Mucosa of gallbladder (tissue), 1 donor: ENCODE measurements around the gene OR1J2. TPM values are rescaled to one million over a fixed set of nuclear protein-coding genes. Genes with fewer than 3 reads are reported as not detected.
"Not testable (repeated sequence)": the region's sequence is repeated elsewhere in the genome, so short reads cannot be mapped to it uniquely, and the experiment has no call there.

Experiments
- DNase-seq: peaks from one replicate; pipeline ENCODE4 v3.0.0-alpha.2; 2020; ENCODE audit warnings: low spot score
- total RNA-seq: library from RNA; stranded (reverse); gene quantifications from one replicate; pipeline ENCODE4 v1.2.1, GENCODE V29; 2021
- donor health status: DM: no; HTN: no; CAD: no.

OR1J2 gene, protein sequence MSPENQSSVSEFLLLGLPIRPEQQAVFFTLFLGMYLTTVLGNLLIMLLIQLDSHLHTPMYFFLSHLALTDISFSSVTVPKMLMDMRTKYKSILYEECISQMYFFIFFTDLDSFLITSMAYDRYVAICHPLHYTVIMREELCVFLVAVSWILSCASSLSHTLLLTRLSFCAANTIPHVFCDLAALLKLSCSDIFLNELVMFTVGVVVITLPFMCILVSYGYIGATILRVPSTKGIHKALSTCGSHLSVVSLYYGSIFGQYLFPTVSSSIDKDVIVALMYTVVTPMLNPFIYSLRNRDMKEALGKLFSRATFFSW
- not detected for total RNA-seq

DNA sequence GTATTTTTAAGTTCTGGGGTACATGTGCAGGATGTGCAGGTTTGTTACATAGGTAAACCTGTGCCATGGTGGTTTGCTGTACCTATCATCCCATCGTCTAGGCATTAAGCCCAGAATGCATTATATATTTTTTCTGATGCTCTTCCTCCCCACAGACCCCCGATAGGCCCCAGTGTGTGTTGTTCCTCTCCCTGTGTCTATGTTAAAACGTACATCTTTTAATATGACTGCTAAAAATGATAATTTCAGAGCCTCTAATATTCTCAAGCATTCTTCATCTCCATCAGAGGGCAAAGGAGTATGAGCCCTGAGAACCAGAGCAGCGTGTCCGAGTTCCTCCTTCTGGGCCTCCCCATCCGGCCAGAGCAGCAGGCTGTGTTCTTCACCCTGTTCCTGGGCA is at the start of gene OR1J2:
Gene OR1J2 (plus strand): TSS at position 301 of the 400 bp plus-strand sequence. CDS start 0 bp downstream, at position 301.
- no peak for DNase-seq

DNA sequence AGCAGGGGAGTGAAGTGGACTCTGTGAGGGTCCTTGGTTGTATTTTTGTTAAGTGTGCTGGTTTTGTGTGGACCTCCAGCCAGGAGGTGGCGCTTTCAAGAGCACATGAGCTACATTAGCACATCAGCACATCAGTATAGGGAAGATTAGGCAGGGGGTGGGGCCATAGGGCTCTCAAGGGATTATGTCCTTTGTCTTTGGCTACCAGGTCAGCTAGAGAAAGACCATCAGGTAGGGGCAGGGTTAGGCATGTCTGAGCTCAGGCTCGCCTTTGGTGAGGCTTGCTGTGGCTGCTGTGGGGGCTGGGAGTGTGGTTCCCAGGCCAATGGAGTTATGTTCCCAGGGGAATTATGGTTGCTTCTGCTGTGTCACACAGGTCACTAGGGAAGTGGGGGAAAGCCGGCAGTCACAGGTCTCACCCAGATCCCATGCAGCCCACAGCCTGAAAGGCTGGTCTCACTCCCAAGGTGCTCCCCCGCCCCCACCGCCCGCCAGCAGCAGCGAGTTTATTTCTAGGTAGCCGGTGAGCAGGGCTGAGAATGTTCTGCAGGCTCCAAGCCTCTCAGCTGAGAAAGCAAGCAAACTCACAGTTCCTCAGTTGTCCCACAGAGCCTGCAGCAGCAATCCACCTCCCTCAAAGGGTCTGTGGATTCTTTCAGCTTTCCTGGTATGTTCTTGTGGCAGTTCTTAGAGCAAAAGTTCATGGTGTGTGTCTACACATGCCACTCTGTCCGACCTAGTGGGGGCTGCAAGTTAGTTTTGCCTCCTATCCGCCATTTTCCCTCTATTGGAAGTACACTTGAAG is 46.6 kb upstream of the OR1J2 start:
- no peak for DNase-seq

DNA sequence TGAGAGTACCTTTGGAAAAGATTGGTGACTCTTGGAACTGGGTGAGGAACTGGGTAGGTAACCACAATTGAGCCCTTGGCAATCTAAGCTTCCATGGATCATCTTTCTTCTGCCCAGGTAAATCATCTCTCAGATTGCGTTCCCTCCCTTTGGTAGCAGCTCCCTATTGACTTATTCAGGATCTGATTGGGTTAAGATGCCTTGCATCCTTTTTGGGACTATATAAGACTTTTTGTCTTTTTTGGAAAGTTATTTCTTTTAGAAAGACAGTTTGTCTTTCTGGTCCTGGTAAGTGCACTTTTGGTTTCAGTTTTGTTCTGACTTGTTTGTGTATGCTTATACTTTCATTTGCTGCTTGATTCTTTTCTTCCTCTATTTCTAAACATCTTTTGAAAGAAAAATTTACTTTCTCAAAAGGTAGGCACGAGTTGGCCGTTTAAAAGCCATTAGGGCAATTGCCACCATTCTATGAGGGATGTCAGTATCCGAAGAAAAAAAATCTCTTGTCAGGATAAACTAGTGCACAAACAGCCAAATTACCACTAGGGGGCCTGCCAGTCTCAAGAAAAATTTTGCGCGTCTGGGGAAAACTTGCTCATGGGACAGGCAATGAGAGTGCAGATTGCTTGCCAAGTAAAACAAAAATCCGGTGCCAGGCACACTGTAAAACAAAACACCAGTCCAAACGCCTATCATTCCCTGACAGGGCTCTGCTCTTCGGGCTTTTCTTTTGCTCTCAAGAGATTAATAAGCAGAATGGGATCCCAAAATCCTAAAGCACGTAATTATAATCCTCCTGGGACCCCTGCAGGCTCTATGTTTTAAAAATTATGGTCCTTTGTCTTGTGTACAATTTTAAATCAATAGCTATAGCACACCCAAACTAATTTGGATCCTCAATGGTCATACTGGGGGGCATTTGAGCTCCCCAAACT is 45.7 kb upstream of the OR1J2 start:
- peak; percentile 83 for DNase-seq

DNA sequence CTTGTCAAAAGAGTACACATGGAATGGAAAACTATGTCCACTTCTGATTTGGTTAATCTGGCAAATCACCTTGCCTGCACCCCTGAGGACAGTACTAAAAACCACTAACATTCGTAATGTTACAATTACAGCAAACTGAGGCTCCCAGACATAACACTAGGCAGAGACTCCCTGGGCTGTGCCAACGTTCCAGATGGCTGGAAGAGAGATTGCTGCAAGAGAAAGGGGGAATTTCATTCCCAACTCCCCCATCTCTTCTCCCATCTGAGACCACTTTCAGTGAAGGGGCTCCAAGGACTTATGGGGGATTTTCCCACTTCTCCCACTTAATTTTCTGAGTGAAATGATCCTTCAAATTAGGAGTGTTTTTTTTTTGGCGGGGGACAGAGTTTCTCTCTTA is 44.1 kb upstream of the OR1J2 start:
- DNase-seq: no peak

- DNase-seq: no peak
Observed at GRCh38 chr9:122468735-122469134, 41.9 kb upstream of the OR1J2 start.

DNA sequence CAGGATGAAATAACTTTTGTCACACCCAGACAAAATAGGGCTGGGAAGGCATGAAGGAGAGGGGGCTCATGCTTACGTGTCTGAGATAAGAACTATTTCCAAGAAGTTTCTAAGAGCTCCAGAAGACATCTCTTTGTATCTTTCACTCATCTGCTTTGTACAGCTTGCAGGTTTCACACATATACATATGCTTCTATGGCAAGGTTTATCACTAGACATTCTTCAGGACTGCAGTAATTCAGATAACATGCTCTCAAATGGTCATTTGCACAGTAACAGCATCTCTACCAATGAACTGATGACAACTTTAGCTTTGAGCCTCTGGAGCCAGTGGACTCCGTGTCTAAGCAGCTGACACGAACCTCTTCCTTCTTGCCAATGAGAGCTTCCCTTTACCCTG is 36.0 kb upstream of the OR1J2 start:
- DNase-seq: no peak

DNA sequence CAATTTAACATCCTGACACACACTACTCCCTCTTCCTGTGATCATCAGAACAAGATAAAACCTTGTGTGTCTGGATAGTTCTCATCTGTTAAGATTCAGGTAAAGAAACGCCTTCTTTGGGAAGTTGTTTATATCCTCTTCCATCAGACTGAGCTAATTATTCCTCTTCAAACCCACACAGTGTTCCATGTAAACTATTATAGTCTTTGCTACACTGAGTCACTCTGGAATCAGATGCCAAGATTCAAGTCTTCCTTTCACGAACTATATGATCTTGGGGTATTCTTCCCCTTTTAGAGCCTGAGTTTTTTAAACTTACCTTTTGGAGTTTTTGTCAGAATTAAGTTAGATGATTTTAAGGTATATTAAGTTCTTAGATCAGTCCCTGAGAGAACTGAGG is 34.9 kb upstream of the OR1J2 start:
- DNase-seq: no peak

DNA sequence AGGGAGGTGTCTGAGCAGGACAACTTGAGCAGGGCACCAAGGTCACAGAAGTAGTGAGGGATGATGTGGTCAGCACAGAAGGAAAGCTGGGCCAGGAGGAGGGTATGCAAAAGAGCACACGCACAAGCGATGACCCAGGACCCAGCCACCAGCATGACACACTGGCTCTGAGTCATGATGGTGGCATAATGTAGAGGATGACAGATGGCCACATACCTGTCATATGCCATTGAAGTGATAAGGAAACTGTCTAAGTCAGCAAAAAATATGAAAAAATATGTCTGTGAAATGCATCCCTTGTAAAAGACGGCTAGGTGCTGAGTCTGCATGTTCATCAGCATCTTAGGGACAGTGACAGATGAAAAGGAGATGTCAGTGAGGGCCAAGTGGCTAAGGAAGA is 33.3 kb upstream of the OR1J2 start:
- DNase-seq: no peak

DNA sequence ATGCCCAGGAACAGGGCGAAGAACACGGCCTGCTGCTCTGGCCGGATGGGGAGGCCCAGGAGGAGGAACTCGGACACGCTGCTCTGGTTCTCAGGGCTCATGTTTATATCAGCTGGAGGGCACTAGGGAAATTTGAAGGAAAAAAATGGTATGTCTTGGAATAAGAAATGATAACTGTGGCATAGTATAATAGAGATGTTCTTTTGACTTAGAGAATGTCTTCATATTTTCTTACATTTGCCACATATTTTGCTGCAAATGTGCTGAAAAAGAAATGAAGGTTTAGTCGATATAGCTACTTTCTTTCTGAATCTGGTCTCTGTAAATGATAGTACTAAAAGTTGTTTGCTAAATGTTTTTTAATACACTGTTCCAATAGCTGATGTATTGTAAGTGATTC is 32.8 kb upstream of the OR1J2 start, which contains the start of gene OR1J1:
Gene OR1J1 (minus strand): TSS at position 101 of the 400 bp plus-strand sequence. CDS start 0 bp downstream, at position 101.
- no peak for DNase-seq

DNA sequence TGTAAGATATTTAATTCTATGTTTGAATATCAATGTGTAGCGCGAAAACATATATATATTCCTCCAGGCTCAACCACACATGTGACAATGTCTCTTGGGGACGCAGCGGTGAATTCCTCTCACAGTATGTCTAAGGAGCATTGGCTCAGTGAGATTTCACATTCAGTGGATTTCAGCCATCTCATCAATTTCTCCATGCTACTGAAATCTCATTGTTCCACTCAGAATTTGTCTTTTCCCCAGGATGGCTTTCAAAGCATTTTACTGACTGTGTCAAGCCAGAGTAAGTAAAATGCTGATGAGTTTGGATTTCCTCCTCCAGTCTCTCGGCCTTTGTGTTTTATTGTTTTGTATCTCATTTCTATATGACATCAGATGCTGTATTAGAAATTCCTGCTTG is 31.5 kb upstream of the OR1J2 start:
- DNase-seq: no peak

- DNase-seq: peak; percentile 14
Observed at GRCh38 chr9:122498883-122499288, 11.7 kb upstream of the OR1J2 start.

- DNase-seq: no peak
Observed at GRCh38 chr9:122506964-122507363, 3.6 kb upstream of the OR1J2 start.

DNA sequence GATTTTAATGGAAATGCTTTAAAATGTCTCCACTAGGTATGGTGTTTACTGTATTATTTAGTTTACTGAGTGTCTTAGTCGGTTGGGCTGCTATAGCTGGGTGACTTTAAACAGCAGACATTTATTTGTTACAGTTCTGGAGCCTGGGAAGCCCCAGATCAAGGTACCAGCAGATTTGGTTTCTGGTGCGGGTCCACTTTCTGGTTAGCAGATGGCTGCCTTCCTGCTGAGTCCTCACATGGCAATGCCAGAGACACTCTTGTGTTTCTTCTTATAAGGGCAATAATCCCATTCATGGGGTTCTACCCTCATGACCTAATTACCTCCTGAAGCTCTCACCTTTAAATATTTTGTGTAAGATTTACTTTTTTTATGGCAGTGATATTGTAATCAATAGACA is 7.6 kb downstream of the OR1J2 start:
- no peak for DNase-seq

DNA sequence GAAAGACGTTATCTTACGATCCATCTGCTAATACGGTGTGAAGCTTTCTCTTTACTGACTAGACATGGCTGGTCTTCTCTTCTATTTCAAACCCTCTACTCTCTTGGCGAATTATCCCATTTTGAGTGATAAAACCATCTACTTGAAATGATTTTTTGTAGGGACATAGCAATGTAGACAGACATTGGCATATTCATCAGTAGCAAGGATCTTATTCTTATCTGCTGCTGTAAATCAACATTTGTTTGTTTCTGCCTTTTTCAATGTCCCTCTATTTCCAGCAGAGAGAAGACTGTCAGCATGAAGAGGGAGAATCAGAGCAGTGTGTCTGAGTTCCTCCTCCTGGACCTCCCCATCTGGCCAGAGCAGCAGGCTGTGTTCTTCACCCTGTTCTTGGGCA is 8.2 kb downstream of the OR1J2 start, which contains the start of gene OR1J4:
Gene OR1J4 (plus strand): TSS at position 301 of the 400 bp plus-strand sequence. CDS start 0 bp downstream, at position 301.
- no peak for DNase-seq

- DNase-seq: no peak
Observed at GRCh38 chr9:122519376-122519775, 8.8 kb downstream of the OR1J2 start.

DNA sequence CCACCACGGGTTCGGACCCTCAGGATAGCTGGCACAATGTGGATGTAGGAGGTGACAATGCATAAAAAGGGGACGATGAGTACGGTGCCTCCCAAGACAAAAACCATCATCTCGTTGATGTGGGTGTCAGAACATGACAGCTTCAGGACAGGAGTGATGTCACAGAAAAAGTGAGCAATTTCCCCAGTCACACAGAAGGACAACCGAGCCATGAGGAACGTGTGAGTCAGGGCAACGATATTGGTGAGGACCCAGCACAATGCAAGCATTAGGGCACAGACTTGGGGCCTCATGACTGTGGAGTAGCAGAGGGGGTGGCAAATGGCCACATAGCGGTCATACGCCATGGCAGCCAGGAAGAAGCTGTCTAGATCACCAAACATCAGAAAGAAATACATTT is 16.0 kb downstream of the OR1J2 start:
- no peak for DNase-seq

- DNase-seq: no peak
Observed at GRCh38 chr9:122527193-122527592, 16.6 kb downstream of the OR1J2 start, which contains the start of gene OR1N1. TSS of gene OR1N1 (minus strand) at chr9:122527293. CDS start at chr9:122527293, 0 bp downstream.

DNA sequence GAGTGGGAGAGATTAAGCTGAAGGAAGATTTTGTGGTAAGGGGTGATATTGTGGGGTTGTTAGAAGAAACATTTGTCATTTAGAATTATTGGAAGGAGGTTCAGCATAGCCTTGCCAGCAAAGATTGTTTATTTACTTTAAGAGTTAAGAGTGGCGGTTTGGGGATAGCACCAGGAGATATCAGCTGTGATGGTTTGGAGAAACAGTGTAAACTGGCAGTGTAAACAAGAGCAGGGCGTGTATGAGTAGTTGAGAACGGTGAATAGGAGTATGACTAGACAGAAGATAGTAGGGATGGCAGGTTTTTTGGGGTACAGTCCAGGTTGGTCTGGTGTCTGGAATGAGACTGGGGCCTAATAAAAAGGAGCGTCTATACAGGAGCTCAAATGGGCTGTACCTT is 20.6 kb downstream of the OR1J2 start:
- not testable (repeated sequence) for DNase-seq

- no peak for DNase-seq
Observed at GRCh38 chr9:122536134-122536533, 25.5 kb downstream of the OR1J2 start.

- DNase-seq: not testable (repeated sequence)
Observed at GRCh38 chr9:122537066-122537465, 26.5 kb downstream of the OR1J2 start.

DNA sequence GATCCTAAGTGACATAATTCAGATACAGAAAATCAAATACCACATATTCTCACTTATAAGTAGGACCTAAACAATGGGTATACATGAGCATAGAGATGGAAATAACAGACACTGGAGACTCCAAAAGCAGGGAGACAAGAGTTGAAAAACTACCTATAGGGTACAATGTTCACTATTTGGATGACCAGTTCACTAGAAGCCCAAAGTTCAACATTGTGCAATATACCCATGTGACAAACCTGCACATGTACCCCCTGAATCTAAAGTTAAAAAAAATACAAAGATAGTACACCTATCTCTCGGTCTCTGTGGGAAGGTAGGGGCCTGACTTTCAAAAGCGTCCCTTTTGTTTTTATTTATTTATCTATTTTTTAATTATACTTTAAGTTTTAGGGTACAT is 28.2 kb downstream of the OR1J2 start:
- no peak for DNase-seq

- DNase-seq: no peak
Observed at GRCh38 chr9:122546196-122546595, 35.6 kb downstream of the OR1J2 start.
